ENCODE measurements around the gene THOC1.

Gene THOC1

GRCh38 chr18:213505-213904 is 54.3 kb downstream of the THOC1 start:
- no peak for DNase-seq

- no peak for DNase-seq
These were observed 55.1 kb downstream of the THOC1 start for GRCh38 chr18:212780-213179.

- no peak for DNase-seq
These were observed 56.3 kb downstream of the THOC1 start for GRCh38 chr18:211582-211981.

GRCh38 chr18:210733-211132 is 57.1 kb downstream of the THOC1 start:
- DNase-seq, result no peak

- no peak for DNase-seq
These were observed 57.8 kb downstream of the THOC1 start for GRCh38 chr18:210075-210474.

GRCh38 chr18:199768-200167 is 68.1 kb downstream of the THOC1 start:
- DNase-seq, result peak; percentile 94

- peak; percentile 66 for DNase-seq
These were observed 68.6 kb downstream of the THOC1 start for GRCh38 chr18:199214-199613.

- DNase-seq, result no peak
These were observed 72.2 kb downstream of the THOC1 start for GRCh38 chr18:195651-196050.

- DNase-seq, result no peak
These were observed 75.0 kb downstream of the THOC1 start for GRCh38 chr18:192801-193200.

- no peak for DNase-seq
These were observed 76.1 kb downstream of the THOC1 start for GRCh38 chr18:191725-192124.

- DNase-seq, result no peak
These were observed 78.6 kb downstream of the THOC1 start for GRCh38 chr18:189254-189653.

GRCh38 chr18:183769-184168 is 84.1 kb downstream of the THOC1 start:
- DNase-seq, result peak; percentile 93

- no peak for DNase-seq
These were observed 86.1 kb downstream of the THOC1 start for GRCh38 chr18:181711-182110.

GRCh38 chr18:179499-179898 is 88.3 kb downstream of the THOC1 start:
- DNase-seq, result no peak

- peak; percentile 80 for DNase-seq
These were observed 95.5 kb downstream of the THOC1 start for GRCh38 chr18:172361-172760.
